Suprapubic skin (tissue), 4 donors: ENCODE data around the gene TSPAN32. TPM values are rescaled to one million over a fixed set of nuclear protein-coding genes. Genes with fewer than 3 reads are reported as not detected.

Experiments used
- DNase-seq, 2 donors: peaks; one replicate each; pipeline ENCODE4 v3.0.0-alpha.2; 2019; ENCODE audit warnings: low spot score in 2 of 2
- H3K27ac ChIP-seq: fragments of 200-600 bp; sonication (generic); one replicate; pipeline ENCODE4 v1.5.1; 2019
- H3K27me3 ChIP-seq: fragments of 200-600 bp; sonication (generic); one replicate; pipeline ENCODE4 v1.5.1; 2019
- H3K36me3 ChIP-seq: fragments of 200-600 bp; sonication (generic); one replicate; pipeline ENCODE4 v1.5.1; 2019
- H3K4me1 ChIP-seq: fragments of 200-600 bp; sonication (generic); one replicate; pipeline ENCODE4 v1.5.1; 2019
- H3K4me3 ChIP-seq: fragments of 200-600 bp; sonication (generic); one replicate; pipeline ENCODE4 v1.5.1; 2019; ENCODE audit warnings: mild to moderate bottlenecking
- H3K9me3 ChIP-seq: fragments of 200-600 bp; sonication (generic); one replicate; pipeline ENCODE4 v1.5.1; 2019
- CTCF ChIP-seq, 2 donors: fragments of 200-600 bp in 1 of 2; fragments of 450-650 bp in 1 of 2; sonication (generic) in 1 of 2; IDR thresholded peaks; one replicate each; pipeline ENCODE4 v1.5.1; 2016 to 2019; ENCODE audit warnings: antibody characterized with exemption in 2 of 2, mild to moderate bottlenecking in 1 of 2, moderate library complexity in 1 of 2
- EP300 ChIP-seq: sonication (generic); formaldehyde crosslinking; IDR thresholded peaks from one replicate; pipeline ENCODE4 v1.6.1; 2017; ENCODE audit warnings: antibody characterized with exemption
- POLR2A ChIP-seq, 2 donors: fragments of 450-650 bp; IDR thresholded peaks; one replicate each; pipeline ENCODE4 v1.6.1; 2017; ENCODE audit warnings: antibody characterized with exemption in 2 of 2, mild to moderate bottlenecking in 2 of 2, moderate library complexity in 2 of 2
- POLR2AphosphoS5 ChIP-seq, 3 donors: sonication (generic); formaldehyde crosslinking; IDR thresholded peaks; one replicate each; pipeline ENCODE4 v1.6.1; 2017; ENCODE audit warnings: antibody characterized with exemption in 3 of 3
- WGBS: methylation state at CpG from one replicate; pipeline ENCODE4 v1.1.5; 2018; 5-methylcytosine and 5-hydroxymethylcytosine counted together
- total RNA-seq, 4 donors: library from RNA; depleted of rRNA; stranded (reverse); fragments of >200 nt; gene quantifications; one replicate each; pipeline ENCODE4 v1.1.0, GENCODE V29; 2016

Gene TSPAN32
- total RNA-seq, 4 donors from 2014 or later, result 0.26 to 4.3 TPM; not detected in 2

- no peak for DNase-seq
- TF ChIP-seq CTCF (IDR thresholded peaks at IDR 0.05) (no peak), EP300 (no peak)
- Histone ChIP-seq H3K4me3 (no peak overlapping the region), H3K27me3 (peaks cover 40% of the 10 kb centered on the region), H3K9me3 (no peaks in the 10 kb centered on the region), H3K4me1 (peaks cover 48% of the 10 kb centered on the region), H3K27ac (no peak overlapping the region), H3K36me3 (no peaks in the 10 kb centered on the region)
- WGBS, result 94% methylated on average over 20 of the region's 26 CpGs
Measured at GRCh38 chr11:2266586-2267305, 35.1 kb upstream of the TSPAN32 start.

- Histone ChIP-seq H3K4me1 (peaks cover 48% of the 10 kb centered on the region), H3K9me3 (no peaks in the 10 kb centered on the region), H3K27ac (no peak overlapping the region), H3K27me3 (peaks cover 47% of the 10 kb centered on the region), H3K36me3 (no peaks in the 10 kb centered on the region), H3K4me3 (no peak overlapping the region)
- no peak for DNase-seq
- 90% methylated on average over 2 of the region's 12 CpGs for WGBS
- TF ChIP-seq POLR2AphosphoS5 (IDR thresholded peaks at IDR 0.05), result no peak
Measured at GRCh38 chr11:2267306-2267850, 34.4 kb upstream of the TSPAN32 start.

GRCh38 chr11:2267851-2268728, 33.7 kb upstream of the TSPAN32 start:
- no peaks in the 10 kb centered on the region for H3K9me3 ChIP-seq
- 44% methylated on average over 5 of the region's 26 CpGs for WGBS
- DNase-seq, result no peak
- H3K27ac ChIP-seq, result peak overlapping the region; percentile 89
- peaks cover 47% of the 10 kb centered on the region for H3K27me3 ChIP-seq
- peaks cover 48% of the 10 kb centered on the region for H3K4me1 ChIP-seq
- H3K4me3 ChIP-seq, result peak overlapping the region; percentile 65
- TF ChIP-seq CTCF (IDR thresholded peaks at IDR 0.05) (no peak), EP300 (no peak), POLR2AphosphoS5 (IDR thresholded peaks at IDR 0.05) (no peak), POLR2A (IDR thresholded peaks at IDR 0.05) (no peak)
- no peaks in the 10 kb centered on the region for H3K36me3 ChIP-seq

GRCh38 chr11:2268729-2269600, 32.8 kb upstream of the TSPAN32 start:
- Histone ChIP-seq H3K9me3 (no peaks in the 10 kb centered on the region), H3K4me3 (peak overlapping the region; percentile 65), H3K36me3 (no peaks in the 10 kb centered on the region), H3K27me3 (peaks cover 47% of the 10 kb centered on the region), H3K27ac (peak overlapping the region; percentile 89), H3K4me1 (peaks cover 48% of the 10 kb centered on the region)
- WGBS, result 0% methylated on average over 10 of the region's 89 CpGs
- no peak for TF ChIP-seq EP300
- no peak for TF ChIP-seq CTCF (IDR thresholded peaks at IDR 0.05)
- no peak for TF ChIP-seq POLR2A (IDR thresholded peaks at IDR 0.05)
- TF ChIP-seq POLR2AphosphoS5 (IDR thresholded peaks at IDR 0.05), result no peak
- peak in 1 of 2 donors; percentile 80 for DNase-seq

GRCh38 chr11:2269601-2270321, 32.1 kb upstream of the TSPAN32 start:
- Histone ChIP-seq H3K27me3 (peaks cover 47% of the 10 kb centered on the region), H3K36me3 (no peaks in the 10 kb centered on the region), H3K9me3 (no peaks in the 10 kb centered on the region), H3K4me1 (peaks cover 48% of the 10 kb centered on the region), H3K4me3 (peak overlapping the region; percentile 65), H3K27ac (peak overlapping the region; percentile 89)
- DNase-seq, result peak in 1 of 2 donors; percentile 77
- 4% methylated on average over 24 of the region's 104 CpGs for WGBS
- TF ChIP-seq POLR2AphosphoS5 (IDR thresholded peaks at IDR 0.05), result peak in 1 of 3 donors; percentile 35
- no peak for TF ChIP-seq EP300
